GM21423 (cell line): ENCODE results near the gene EYS.
A peak's percentile ranks its signal among the peaks of the same experiment; 100 is the strongest.
"Not testable (repeated sequence)": the region's sequence is repeated elsewhere in the genome, so short reads cannot be mapped to it uniquely, and the experiment has no call there.

Experiments
- ATAC-seq: cut with Tn5 transposase; IDR thresholded peaks from one replicate; pipeline ENCODE4 v1.9.1; 2021; ENCODE audit warnings: mild to moderate bottlenecking, moderate library complexity; ENCODE audit not compliant: unreplicated experiment

EYS gene

GRCh38 chr6:64266351-64266821 is 1440.6 kb downstream of the EYS start:
- ATAC-seq, result peak; percentile 85

GRCh38 chr6:64263778-64264177 is 1443.2 kb downstream of the EYS start:
- no peak for ATAC-seq

DNA sequence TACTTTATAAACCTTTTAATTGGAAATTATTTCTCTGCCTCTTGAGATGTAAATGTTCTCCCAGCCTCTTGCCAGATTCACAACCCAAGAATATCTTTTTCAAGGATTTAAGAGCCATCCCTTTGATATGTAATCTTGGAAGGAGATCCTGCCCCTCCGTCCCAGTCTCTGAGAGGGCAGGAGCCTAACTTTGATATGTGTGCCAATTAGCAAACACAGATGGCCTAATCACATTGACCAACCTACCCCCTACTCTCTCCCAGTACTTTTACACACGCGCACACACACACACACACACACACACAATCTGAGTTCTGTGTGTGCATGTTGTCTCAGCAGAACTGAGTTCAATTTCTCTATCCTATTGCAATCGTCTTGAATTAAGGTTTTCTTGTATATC is 1447.7 kb downstream of the EYS start:
- ATAC-seq, result no peak

DNA sequence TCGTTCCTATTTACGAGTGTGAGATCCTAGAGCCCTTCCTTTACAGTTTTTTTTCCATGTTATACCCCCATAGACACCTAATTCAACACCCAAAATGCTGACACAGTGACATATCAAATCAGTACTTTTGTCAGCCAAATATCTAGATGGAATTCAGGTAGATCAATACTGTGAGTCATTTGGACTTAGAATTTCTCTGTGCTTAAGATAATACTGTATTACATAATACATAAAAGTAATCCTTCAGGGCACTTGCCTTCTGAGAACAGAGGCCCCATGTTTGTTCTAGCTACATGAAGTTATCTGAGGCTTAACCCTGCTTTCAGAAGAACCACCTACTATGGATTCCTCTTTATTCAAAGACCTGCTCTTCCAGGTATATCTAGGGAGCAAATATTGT is 1448.3 kb downstream of the EYS start:
- no peak for ATAC-seq

GRCh38 chr6:64258302-64258701 is 1448.7 kb downstream of the EYS start:
- no peak for ATAC-seq

- no peak for ATAC-seq
Measured at GRCh38 chr6:64257586-64257985, 1449.4 kb downstream of the EYS start.

DNA sequence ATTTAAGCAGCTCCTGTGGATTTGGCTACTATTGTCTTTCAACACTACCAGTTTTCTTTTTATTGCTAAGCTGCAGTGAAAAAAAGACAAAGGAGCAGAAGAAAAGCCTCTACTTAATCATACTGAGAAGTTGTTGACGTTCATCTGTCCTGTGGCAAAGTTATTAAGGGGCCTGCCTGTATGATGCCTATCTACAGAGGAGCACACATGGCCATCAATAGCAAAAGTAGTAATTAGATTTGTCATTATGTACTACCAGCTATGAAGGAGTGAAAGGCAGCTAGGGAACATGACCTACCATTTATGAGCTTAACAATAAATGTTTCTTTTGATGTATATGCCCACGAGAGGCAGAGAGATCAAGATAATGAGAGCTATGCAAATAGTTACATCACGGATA is 1450.5 kb downstream of the EYS start:
- no peak for ATAC-seq

GRCh38 chr6:64255000-64255399 is 1452.0 kb downstream of the EYS start:
- no peak for ATAC-seq

DNA sequence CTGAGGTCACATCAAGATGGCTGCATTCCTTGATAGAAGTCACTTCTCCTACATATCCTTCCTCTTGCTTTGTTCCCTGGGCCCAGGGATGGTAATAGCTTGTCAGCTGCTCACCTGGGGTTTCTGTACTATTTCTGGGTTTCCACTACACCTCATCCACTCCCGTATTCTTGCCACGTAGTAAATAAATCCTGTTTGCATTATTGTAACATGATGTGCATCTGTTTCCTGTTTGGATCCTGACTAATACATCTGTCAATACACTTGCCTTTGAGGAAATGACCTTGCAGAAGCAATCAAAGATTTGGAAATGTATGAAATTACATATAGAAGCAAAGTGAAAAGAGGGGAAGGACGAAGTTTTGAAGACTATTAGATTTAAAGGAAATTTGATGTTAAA is 1452.5 kb downstream of the EYS start:
- no peak for ATAC-seq

GRCh38 chr6:64252256-64252655 is 1454.8 kb downstream of the EYS start:
- ATAC-seq, result no peak

DNA sequence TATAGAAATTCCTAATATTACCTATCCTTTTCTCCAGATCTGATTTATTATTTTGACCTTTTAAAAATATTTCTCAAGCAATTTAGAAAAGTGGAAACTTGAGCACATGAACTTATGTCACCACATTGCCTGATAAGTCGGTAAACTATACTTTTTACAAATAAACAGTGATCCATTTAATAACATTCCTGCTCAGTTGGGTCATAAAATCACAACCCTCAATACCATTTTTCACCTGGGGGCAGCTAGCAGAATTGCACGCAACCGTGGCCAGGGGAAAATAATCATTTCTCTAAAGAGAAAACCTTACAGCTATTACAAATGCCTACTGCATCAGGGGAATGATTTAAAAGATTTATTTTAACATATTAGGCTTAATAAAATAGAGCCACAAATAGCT is 1456.9 kb downstream of the EYS start:
- no peak for ATAC-seq

GRCh38 chr6:64249115-64249514 is 1457.9 kb downstream of the EYS start:
- no peak for ATAC-seq

GRCh38 chr6:64243618-64244017 is 1463.4 kb downstream of the EYS start:
- ATAC-seq, result no peak

DNA sequence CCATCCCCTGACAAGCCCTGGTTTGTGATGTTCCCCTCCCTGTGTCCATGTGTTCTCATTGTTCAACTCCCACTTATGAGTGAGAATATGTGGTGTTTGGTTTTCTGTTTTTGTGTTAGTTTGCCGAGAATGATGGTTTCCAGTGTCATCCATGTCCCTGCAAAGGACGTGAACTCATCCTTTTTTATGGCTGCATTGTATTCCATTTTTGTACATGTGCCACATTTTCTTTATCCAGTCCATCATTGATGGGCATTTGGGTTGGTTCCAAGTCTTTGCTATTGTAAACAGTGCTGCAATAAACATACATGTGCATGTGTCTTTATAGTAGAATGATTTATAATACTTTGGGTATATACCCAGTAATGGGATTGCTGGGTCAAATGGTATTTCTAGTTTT is 1468.1 kb downstream of the EYS start:
- not testable (repeated sequence) for ATAC-seq

DNA sequence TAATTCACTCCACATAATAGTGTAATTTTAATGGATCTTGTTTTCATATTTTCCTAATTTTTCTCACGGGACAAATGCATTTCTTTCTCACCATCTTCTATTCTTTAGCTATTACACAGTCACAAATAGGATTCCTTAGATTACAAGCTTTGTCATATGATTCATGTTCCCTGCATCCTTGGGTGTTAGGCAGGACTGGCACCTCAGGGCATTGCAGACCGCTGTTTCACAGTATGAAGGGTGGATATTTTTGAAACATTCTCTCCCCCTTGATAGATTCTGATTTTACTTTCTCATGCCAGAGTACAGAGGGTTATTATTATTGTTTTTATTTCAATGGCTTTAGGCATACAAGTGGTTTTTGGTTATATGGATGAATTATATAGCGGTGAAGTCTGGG is 1469.0 kb downstream of the EYS start:
- no peak for ATAC-seq

- ATAC-seq, result no peak
Measured at GRCh38 chr6:64233746-64234145, 1473.3 kb downstream of the EYS start.

DNA sequence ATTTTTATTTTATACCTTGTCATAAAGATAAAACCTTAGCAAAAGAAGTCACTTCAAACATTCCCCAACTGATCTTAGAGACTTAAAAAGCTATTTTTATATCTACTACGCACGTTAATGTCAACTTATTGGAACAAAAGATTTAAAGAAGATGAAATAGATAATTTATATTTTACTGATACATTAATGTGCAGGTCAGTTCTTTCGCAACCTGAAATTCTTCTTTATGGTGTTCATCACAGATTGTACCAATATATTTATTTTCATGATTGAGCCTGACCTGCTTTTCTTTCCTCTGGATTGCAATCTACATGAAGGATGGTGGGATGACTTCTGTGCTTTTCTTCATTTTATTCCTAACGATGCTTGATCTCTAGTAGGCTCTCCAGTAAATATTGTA is 1475.1 kb downstream of the EYS start:
- ATAC-seq, result no peak

DNA sequence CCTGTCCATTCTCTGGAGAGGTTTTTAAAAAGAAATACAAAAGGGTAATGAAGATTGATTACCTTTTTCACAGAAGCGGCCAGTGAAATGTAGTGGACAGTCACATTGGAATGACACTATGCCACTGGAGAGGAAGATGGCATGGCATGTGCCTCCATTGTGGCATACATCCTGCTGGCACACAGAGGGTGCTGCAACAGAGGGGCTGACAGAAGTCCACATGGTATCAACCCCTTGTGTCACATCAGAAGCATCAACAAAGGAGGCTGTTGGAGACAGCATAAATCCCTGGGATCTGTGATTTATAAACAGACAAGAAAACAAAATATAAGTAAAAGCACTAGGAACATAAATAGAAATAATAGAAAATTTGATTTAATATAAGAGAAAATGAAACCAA is 1476.5 kb downstream of the EYS start:
- no peak for ATAC-seq

- no peak for ATAC-seq
Measured at GRCh38 chr6:64227863-64228262, 1479.2 kb downstream of the EYS start.

DNA sequence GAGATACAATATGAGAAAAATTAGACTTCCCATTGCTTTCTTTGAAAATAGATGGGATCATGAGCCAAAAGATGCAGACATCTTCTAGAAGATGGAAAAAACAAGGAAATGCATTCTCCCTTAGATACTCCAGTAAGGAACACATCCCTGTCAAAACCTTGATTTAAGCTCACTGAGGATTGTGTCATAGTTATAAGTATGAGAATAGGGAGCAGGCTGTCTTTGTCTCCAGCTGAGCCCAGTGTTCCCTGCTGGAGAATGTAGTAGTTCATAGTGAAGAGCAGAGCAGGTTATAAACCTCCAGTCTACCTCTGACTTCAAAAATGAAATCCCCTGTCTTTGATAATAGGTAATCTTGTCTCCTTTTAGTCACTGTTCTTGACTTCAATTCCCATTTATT is 1481.5 kb downstream of the EYS start:
- no peak for ATAC-seq

DNA sequence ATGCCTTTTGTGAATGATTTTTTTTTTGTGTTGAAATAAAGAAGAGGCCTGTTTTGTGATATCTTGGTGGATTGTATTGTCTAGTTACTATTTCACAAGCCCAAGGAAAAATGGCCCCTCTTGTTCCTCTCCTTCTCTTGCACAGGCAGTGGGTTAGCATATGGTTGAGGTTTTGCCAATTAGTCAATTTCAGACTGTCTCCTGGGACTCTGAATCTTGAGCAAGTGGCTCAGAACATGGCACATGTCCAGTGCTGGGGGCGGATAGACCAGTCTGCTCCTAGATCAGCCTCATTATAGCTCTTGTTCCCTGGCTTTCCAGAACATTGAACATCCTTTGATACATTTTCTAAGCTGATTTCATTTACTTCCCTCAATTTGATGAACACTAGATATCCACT is 1482.2 kb downstream of the EYS start:
- ATAC-seq, result no peak

DNA sequence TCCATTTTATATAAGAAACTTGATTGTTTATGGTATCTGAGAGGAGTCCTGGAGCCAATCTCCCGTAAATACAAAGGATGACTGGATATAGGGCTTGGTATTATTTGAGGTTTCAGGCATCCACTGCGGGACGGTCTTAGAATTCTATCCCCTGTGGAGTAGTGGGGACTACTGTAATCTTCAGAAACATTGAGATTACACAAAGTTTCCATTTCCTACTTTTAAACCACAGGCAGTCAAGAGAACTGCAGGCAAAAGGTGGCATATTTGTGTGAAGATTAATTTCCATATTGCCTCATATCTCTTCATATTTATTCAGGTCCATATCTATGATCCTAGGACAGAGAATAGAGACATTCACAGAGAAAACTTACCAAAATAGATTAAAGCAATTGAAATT is 1485.2 kb downstream of the EYS start:
- ATAC-seq, result no peak

GRCh38 chr6:64220801-64221200 is 1486.2 kb downstream of the EYS start:
- no peak for ATAC-seq
